Liver (tissue), 5 donors: ENCODE data around the gene LRRC18. TPM values are rescaled to one million over a fixed set of nuclear protein-coding genes. Genes with fewer than 3 reads are reported as not detected.

Experiments
- polyA plus RNA-seq, 2 donors: library from polyadenylated mRNA; stranded (reverse) in 1 of 2; unstranded in 1 of 2; fragments of 200-250 nt in 1 of 2; fragments of >200 nt in 1 of 2; fragmentation: Nextera tagmentation in 1 of 2; extraction: Ambion mirVana in 1 of 2; gene quantifications; one replicate each; pipeline versions ENCODE4 v1.2.1 to v1.2.3, GENCODE V29; 2013 to 2015
- small RNA-seq: library from RNA; depleted of rRNA; stranded (forward); fragments of <200 nt; gene quantifications from one replicate; pipeline ENCODE3, GENCODE V24; 2014
- total RNA-seq, 2 donors: library from RNA; depleted of rRNA; stranded (reverse); fragments of >200 nt; gene quantifications; one replicate each; pipeline ENCODE4 v1.2.3, GENCODE V29; 2014
- donor health status: healthy.
- donor health status: healthy.
- donor health status: healthy.

LRRC18 gene
- total and polyA plus RNA-seq, 4 donors: not detected

Small RNA genes lying within 50 kb of the gene (small RNA-seq; reads per million reads assigned to genes)
- gene MIR4294: not detected

Other genes starting within 250 kb of the LRRC18 start
- 1 to 10 TPM; 1.0 to 3.0 TPM for gene VSTM4, start 175.7 kb upstream of the LRRC18 start, total RNA-seq
- gene VSTM4, start 175.7 kb upstream of the LRRC18 start, polyA plus RNA-seq: 1 to 10 TPM; 1.1 to 3.1 TPM
- gene FAM170B, start 194.2 kb upstream of the LRRC18 start, total RNA-seq: not detected
- gene FAM170B, start 194.2 kb upstream of the LRRC18 start, polyA plus RNA-seq: not detected
- 1 to 10 TPM; 3.3 to 9.5 TPM for gene TMEM273, start 248.6 kb upstream of the LRRC18 start, total RNA-seq
- 1 to 10 TPM; 2.5 to 5.7 TPM for gene TMEM273, start 248.6 kb upstream of the LRRC18 start, polyA plus RNA-seq